Neural cell (in vitro differentiated cells): ENCODE measurements around the gene PAPLN. TPM values are rescaled to one million over a fixed set of nuclear protein-coding genes. Genes with fewer than 3 reads are reported as not detected.

ENCODE experiments used
- H2AFZ ChIP-seq: fragments of 200-600, 300-800 bp; sonication (generic), shearing (Covaris generic); 2 replicates; pipeline ENCODE4 v1.6.0; 2014; ENCODE audit warnings: low read depth, mild to moderate bottlenecking, antibody characterized with exemption, low read length, moderate library complexity
- H3F3A ChIP-seq: fragments of 200-600 bp; shearing (Covaris generic); 2 replicates; pipeline ENCODE4 v1.6.1; 2016; ENCODE audit warnings: mild to moderate bottlenecking, moderate library complexity, mixed read lengths, antibody characterized with exemption, low read length; ENCODE audit not compliant: insufficient read depth, poor library complexity, severe bottlenecking
- H3K27ac ChIP-seq: fragments of 200-600, 300-800 bp; sonication (generic), shearing (Covaris generic); 2 replicates; pipeline ENCODE4 v1.5.1; 2014; ENCODE audit warnings: mild to moderate bottlenecking, low read length, moderate library complexity
- H3K27me3 ChIP-seq: fragments of 300-800, 200-600 bp; sonication (generic), shearing (Covaris generic); 2 replicates; pipeline ENCODE4 v1.6.0; 2014; ENCODE audit warnings: mild to moderate bottlenecking, low read depth, low read length, moderate library complexity; ENCODE audit not compliant: insufficient read depth
- H3K36me3 ChIP-seq: fragments of 300-800, 200-600 bp; sonication (generic), shearing (Covaris generic); 2 replicates; pipeline ENCODE4 v1.5.1; 2014; ENCODE audit warnings: mild to moderate bottlenecking, antibody characterized with exemption, low read length, moderate library complexity; ENCODE audit not compliant: insufficient read depth
- H3K4me2 ChIP-seq: fragments of 300-800, 200-600 bp; sonication (generic), shearing (Covaris generic); 2 replicates; pipeline ENCODE4 v1.6.0; 2014; ENCODE audit warnings: mild to moderate bottlenecking, low read length
- H3K4me3 ChIP-seq: fragments of 300-800, 200-600 bp; sonication (generic), shearing (Covaris generic); 2 replicates; pipeline ENCODE4 v1.5.1; 2014; ENCODE audit warnings: mild to moderate bottlenecking, low read length, moderate library complexity
- H3K79me2 ChIP-seq: fragments of 200-600 bp; shearing (Covaris generic); replicated peaks from 2 replicates; pipeline ENCODE4 v1.6.0; 2014; ENCODE audit warnings: mild to moderate bottlenecking, low read length, moderate library complexity; ENCODE audit not compliant: insufficient read depth
- H3K9ac ChIP-seq: fragments of 300-800, 200-600 bp; sonication (generic), shearing (Covaris generic); 2 replicates; pipeline ENCODE4 v1.6.1; 2016; ENCODE audit warnings: mild to moderate bottlenecking, low read length, mixed read lengths
- H3K9me2 ChIP-seq: fragments of 200-600 bp; shearing (Covaris generic); 2 replicates; pipeline ENCODE4 v1.6.1; 2016; ENCODE audit warnings: mild to moderate bottlenecking, low read length, mixed read lengths; ENCODE audit not compliant: insufficient read depth
- H3K9me3 ChIP-seq: fragments of 200-600, 300-800 bp; sonication (generic), shearing (Covaris generic); 2 replicates; pipeline ENCODE4 v1.6.1; 2016; ENCODE audit warnings: mild to moderate bottlenecking, mixed run types, low read length, moderate library complexity, mixed read lengths
- H4K20me1 ChIP-seq: fragments of 200-600 bp; shearing (Covaris generic); 2 replicates; pipeline ENCODE4 v1.6.1; 2016; ENCODE audit warnings: mild to moderate bottlenecking, mixed run types; ENCODE audit not compliant: insufficient read depth
- EP300 ChIP-seq: fragments of 450-650 bp; conservative IDR thresholded peaks from 2 replicates; pipeline ENCODE4 v1.6.1; 2014; ENCODE audit warnings: antibody characterized with exemption, mild to moderate bottlenecking, moderate library complexity; ENCODE audit not compliant: poor library complexity, severe bottlenecking
- EZH2 ChIP-seq: fragments of 200-600, 300-800 bp; shearing (Covaris generic), sonication (generic); IDR thresholded peaks from 2 replicates; pipeline ENCODE4 v1.6.1; 2014; ENCODE audit warnings: antibody characterized with exemption, low read length, borderline replicate concordance, mild to moderate bottlenecking; ENCODE audit not compliant: insufficient read depth, poor library complexity, severe bottlenecking
- MXI1 ChIP-seq: fragments of 450-650 bp; conservative IDR thresholded peaks from 2 replicates; pipeline ENCODE4 v1.6.1; 2014; ENCODE audit warnings: antibody characterized with exemption, mild to moderate bottlenecking; ENCODE audit not compliant: poor library complexity, severe bottlenecking
- POLR2AphosphoS5 ChIP-seq: IDR thresholded peaks from 2 replicates; pipeline ENCODE4 v1.6.1; 2012
- RAD21 ChIP-seq: fragments of 450-650 bp; conservative IDR thresholded peaks from 2 replicates; pipeline ENCODE4 v1.6.1; 2014; ENCODE audit warnings: antibody characterized with exemption, mild to moderate bottlenecking, moderate library complexity
- REST ChIP-seq: IDR thresholded peaks from 2 replicates; pipeline ENCODE4 v1.6.1; 2012; ENCODE audit warnings: borderline replicate concordance
- SMC3 ChIP-seq: fragments of 450-650 bp; conservative IDR thresholded peaks from 2 replicates; pipeline ENCODE4 v1.6.1; 2014; ENCODE audit warnings: antibody characterized with exemption, mild to moderate bottlenecking, moderate library complexity; ENCODE audit not compliant: poor library complexity
- TAF1 ChIP-seq: IDR thresholded peaks from 2 replicates; pipeline ENCODE4 v1.6.1; 2012; ENCODE audit warnings: low read depth
- polyA plus RNA-seq: library from polyadenylated mRNA; depleted of rRNA; stranded (reverse); fragments of >200 nt; gene quantifications from 2 replicates; pipeline ENCODE4 v1.2.3, GENCODE V29; 2014
- TF ChIP-seq, protein P1 (sequence below): fragments of 450-650 bp; IDR thresholded peaks from 2 replicates; pipeline ENCODE4 v1.5.1; 2014; ENCODE audit warnings: antibody characterized with exemption, mild to moderate bottlenecking, moderate library complexity; ENCODE audit not compliant: poor library complexity, severe bottlenecking

The PAPLN gene
- polyA plus RNA-seq, 1 donor from 2014 or later, result 0.14 TPM

- no peaks in the 10 kb centered on the region for H3K27me3 ChIP-seq
- no peaks in the 10 kb centered on the region for H4K20me1 ChIP-seq
These were observed 20.8 kb downstream of the PAPLN start for GRCh38 chr14:73258076-73258475.

DNA sequence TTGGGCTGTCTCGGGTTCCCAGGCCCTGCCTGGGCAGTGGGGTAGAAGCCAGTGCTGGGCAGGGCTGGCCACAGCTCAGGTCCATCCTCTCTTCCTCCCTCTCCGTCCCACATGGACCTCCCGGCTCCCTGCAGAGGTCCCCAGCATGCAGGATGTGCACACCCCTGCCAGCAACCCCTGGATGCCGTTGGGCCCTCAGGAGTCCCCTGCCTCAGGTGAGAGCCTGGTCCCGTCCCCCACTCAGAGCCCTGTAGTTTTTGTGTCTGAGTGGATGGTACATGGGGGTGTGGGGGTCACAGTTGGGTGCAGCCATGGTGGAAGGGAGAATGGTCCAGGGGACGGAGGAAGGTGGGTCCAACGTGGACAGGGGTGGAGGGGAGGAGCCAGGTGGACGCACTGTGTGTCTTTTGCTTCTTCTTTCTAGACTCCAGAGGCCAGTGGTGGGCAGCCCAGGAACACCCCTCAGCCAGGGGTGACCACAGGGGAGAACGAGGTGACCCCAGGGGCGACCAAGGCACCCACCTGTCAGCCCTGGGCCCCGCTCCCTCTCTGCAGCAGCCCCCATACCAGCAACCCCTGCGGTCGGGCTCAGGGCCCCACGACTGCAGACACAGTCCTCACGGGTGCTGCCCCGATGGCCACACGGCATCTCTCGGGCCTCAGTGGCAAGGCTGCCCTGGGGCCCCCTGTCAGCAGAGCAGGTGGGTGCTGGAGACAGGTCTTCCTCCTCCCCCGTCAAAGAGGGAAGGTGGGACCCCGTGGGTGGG lies 21.7 kb downstream of the PAPLN start:
- no peaks in the 10 kb centered on the region for H3K9me2 ChIP-seq
- no peak overlapping the region for H3K27ac ChIP-seq
- H3K4me2 ChIP-seq, result no peak overlapping the region
- TF ChIP-seq, protein P1, sequence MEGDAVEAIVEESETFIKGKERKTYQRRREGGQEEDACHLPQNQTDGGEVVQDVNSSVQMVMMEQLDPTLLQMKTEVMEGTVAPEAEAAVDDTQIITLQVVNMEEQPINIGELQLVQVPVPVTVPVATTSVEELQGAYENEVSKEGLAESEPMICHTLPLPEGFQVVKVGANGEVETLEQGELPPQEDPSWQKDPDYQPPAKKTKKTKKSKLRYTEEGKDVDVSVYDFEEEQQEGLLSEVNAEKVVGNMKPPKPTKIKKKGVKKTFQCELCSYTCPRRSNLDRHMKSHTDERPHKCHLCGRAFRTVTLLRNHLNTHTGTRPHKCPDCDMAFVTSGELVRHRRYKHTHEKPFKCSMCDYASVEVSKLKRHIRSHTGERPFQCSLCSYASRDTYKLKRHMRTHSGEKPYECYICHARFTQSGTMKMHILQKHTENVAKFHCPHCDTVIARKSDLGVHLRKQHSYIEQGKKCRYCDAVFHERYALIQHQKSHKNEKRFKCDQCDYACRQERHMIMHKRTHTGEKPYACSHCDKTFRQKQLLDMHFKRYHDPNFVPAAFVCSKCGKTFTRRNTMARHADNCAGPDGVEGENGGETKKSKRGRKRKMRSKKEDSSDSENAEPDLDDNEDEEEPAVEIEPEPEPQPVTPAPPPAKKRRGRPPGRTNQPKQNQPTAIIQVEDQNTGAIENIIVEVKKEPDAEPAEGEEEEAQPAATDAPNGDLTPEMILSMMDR, result no peak
- no peak for TF ChIP-seq RAD21
- no peak overlapping the region for H3K9ac ChIP-seq
- H3K4me3 ChIP-seq, result no peak overlapping the region
- no peak overlapping the region for H2AFZ ChIP-seq
- no peaks in the 10 kb centered on the region for H3K36me3 ChIP-seq
- H4K20me1 ChIP-seq, result no peaks in the 10 kb centered on the region
- H3F3A ChIP-seq, result no peaks in the 10 kb centered on the region
- H3K9me3 ChIP-seq, result no peaks in the 10 kb centered on the region
- H3K79me2 ChIP-seq, result no peaks in the 10 kb centered on the region
- no peaks in the 10 kb centered on the region for H3K27me3 ChIP-seq

More at GRCh38 chr14:73258076-73258475, 20.8 kb downstream of the PAPLN start:
- H3K27ac ChIP-seq, result no peak overlapping the region
- no peak overlapping the region for H2AFZ ChIP-seq
- no peaks in the 10 kb centered on the region for H3K9me2 ChIP-seq
- no peak for TF ChIP-seq SMC3
- no peak for TF ChIP-seq EZH2
- TF ChIP-seq REST, result no peak
- TF ChIP-seq, protein P1, result no peak
- no peak for TF ChIP-seq TAF1
- TF ChIP-seq EP300, result no peak
- no peak for TF ChIP-seq RAD21
- no peak for TF ChIP-seq POLR2AphosphoS5
- no peak for TF ChIP-seq MXI1
- H3K79me2 ChIP-seq, result no peaks in the 10 kb centered on the region
- H3F3A ChIP-seq, result no peaks in the 10 kb centered on the region
- H3K4me2 ChIP-seq, result no peak overlapping the region
- H3K9me3 ChIP-seq, result no peaks in the 10 kb centered on the region
- H3K9ac ChIP-seq, result no peak overlapping the region
- H3K36me3 ChIP-seq, result no peaks in the 10 kb centered on the region
- no peak overlapping the region for H3K4me3 ChIP-seq
